Measurements from ENCODE around the gene MKNK1. TPM values are rescaled to one million over a fixed set of nuclear protein-coding genes. Genes with fewer than 3 reads are reported as not detected.

The MKNK1 gene
- total and polyA plus RNA-seq, 2 of the 8 experiments (the other 6 are each of a cell fraction or from before 2014, with no cell fraction given) = 13.9 to 21.5 TPM

- no peak overlapping the region for H3K56ac ChIP-seq (replicated peaks; ENCODE audit: insufficient read length, low read depth, low read length)
- H4K8ac ChIP-seq (ENCODE audit: extremely low read depth, insufficient read depth, low read length) = no peak overlapping the region
- POLR2A ChIA-PET (ENCODE audit: partially characterized antibody) = interaction anchor here (2.6 kb wide), 1 partner anchor 8 kb away, joined by 7 read pairs; the partner anchor contains the start of gene MKNK1
- H2BK20ac ChIP-seq (ENCODE audit: low read length) = no peak overlapping the region
- no peak overlapping the region for H3K4ac ChIP-seq (replicated peaks; ENCODE audit: insufficient read length, low read depth, low read length)
- H4K5ac ChIP-seq (ENCODE audit: insufficient read length, low read depth, low read length) = no peak overlapping the region
- no peaks in the 10 kb centered on the region for H3K9me3 ChIP-seq (ENCODE audit: insufficient read depth in 2 of 2, low read depth in 1 of 2, low read length in 1 of 2)
- H2BK15ac ChIP-seq (ENCODE audit: low read length) = no peak overlapping the region
- CTCF ChIA-PET (ENCODE audit: partially characterized antibody) = interaction anchor here (1.8 kb wide), 1 partner anchor 13 kb away, joined by 3 read pairs; no protein-coding TSS in a partner anchor
- H3K79me2 ChIP-seq (ENCODE audit: control insufficient read depth in 1 of 2, insufficient read depth in 2 of 2, low read length in 2 of 2) = no peaks in the 10 kb centered on the region
- DNase-seq (ENCODE audit: low read depth in 1 of 2, low spot score in 2 of 2) = no peak
- H2BK5ac ChIP-seq (ENCODE audit: low read depth, low read length) = no peak overlapping the region
- no peak overlapping the region for H2AFZ ChIP-seq (ENCODE audit: low read length)
- no peaks in the 10 kb centered on the region; a peak in 1 of 8 replicates for H3K36me3 ChIP-seq (ENCODE audit: control insufficient read depth in 2 of 4, insufficient read depth in 4 of 4, low read length in 3 of 4)
- FAIRE-seq = no peak
- H3K23ac ChIP-seq (ENCODE audit: insufficient read length) = no peak overlapping the region
- H3K14ac ChIP-seq (ENCODE audit: insufficient read length) = no peak overlapping the region
- no peaks in the 10 kb centered on the region; the same call in 1 of the 2 replicates for H3K23me2 ChIP-seq (ENCODE audit: low read depth, low read length)
- H3K27ac ChIP-seq (ENCODE audit: low read depth, low read length) = no peak overlapping the region
- peaks cover 3% of the 10 kb centered on the region; the same call in 1 of the 2 replicates for H3K79me1 ChIP-seq (ENCODE audit: low read depth, low read length)
- no peak overlapping the region for H4K91ac ChIP-seq (replicated peaks; ENCODE audit: insufficient read length, low read length)
- no peak overlapping the region for H2AK5ac ChIP-seq (ENCODE audit: low read depth, low read length)
- no peaks in the 10 kb centered on the region for H3K27me3 ChIP-seq (replicated peaks in 1 of 4; ENCODE audit: control insufficient read depth in 3 of 4, extremely low read depth in 1 of 4, insufficient read depth in 3 of 4, low read length in 3 of 4)
- H2BK120ac ChIP-seq (replicated peaks; ENCODE audit: low read depth, low read length) = no peak overlapping the region
- no peak overlapping the region for H3K4me2 ChIP-seq (ENCODE audit: insufficient read depth in 1 of 2, low read depth in 2 of 2, low read length in 2 of 2)
- H4K20me1 ChIP-seq (replicated peaks in 1 of 2; ENCODE audit: control insufficient read depth in 1 of 2, insufficient read depth in 2 of 2, low read length in 2 of 2) = no peaks in the 10 kb centered on the region
- H3K4me1 ChIP-seq (replicated peaks in 1 of 4; ENCODE audit: control insufficient read depth in 3 of 4, insufficient read depth in 4 of 4, low read length in 3 of 4) = no peaks in the 10 kb centered on the region
- H3K4me3 ChIP-seq (ENCODE audit: extremely low read depth in 1 of 4, insufficient read depth in 2 of 4, low read depth in 3 of 4, low read length in 4 of 4) = no peak overlapping the region
- H3K9ac ChIP-seq (replicated peaks in 1 of 4; ENCODE audit: extremely low read depth in 1 of 4, low read depth in 3 of 4, low read length in 3 of 4) = no peak overlapping the region
- no peak overlapping the region for H3K18ac ChIP-seq (ENCODE audit: extremely low read depth, low read length)
- 81% methylated on average over 3 of the region's 3 CpGs; no CpG with 5 or more reads in 1 of the 2 experiments for WGBS, 2 experiments (ENCODE audit: extremely low coverage in 1 of 2, insufficient coverage in 1 of 2, insufficient read length in 1 of 2, insufficient replicate concordance in 2 of 2, low coverage in 1 of 2, low lambda C conversion rate in 2 of 2, missing lambda C conversion rate in 1 of 2)
- H2BK12ac ChIP-seq (ENCODE audit: low read depth, low read length) = no peak overlapping the region
- TF ChIP-seq TCF12 (IDR thresholded peaks at IDR 0.05; ENCODE audit: low read depth, low read length) (no peak), ATF2 (IDR thresholded peaks at IDR 0.05; ENCODE audit: low read length) (no peak), KDM4A (IDR thresholded peaks at IDR 0.05; ENCODE audit: low read depth, low read length, severe bottlenecking) (no peak), ZNF274 (IDR thresholded peaks at IDR 0.05; ENCODE audit: borderline replicate concordance, extremely low read depth, low read length) (no peak), E2F6 (IDR thresholded peaks at IDR 0.05) (no peak), SIN3A (conservative IDR thresholded peaks at IDR 0.05 in 1 of 2, IDR thresholded peaks at IDR 0.05 in 1 of 2; ENCODE audit: low read depth in 1 of 2, low read length in 2 of 2) (no peak), HDAC6 (IDR thresholded peaks at IDR 0.05; ENCODE audit: low read depth, low read length) (no peak), GABPA (IDR thresholded peaks at IDR 0.05; ENCODE audit: borderline replicate concordance, insufficient read depth, low read length) (no peak), KDM1A (IDR thresholded peaks at IDR 0.05; ENCODE audit: borderline replicate concordance, low read length) (no peak), BACH1 (IDR thresholded peaks at IDR 0.05; ENCODE audit: low read length) (no peak), BRCA1 (IDR thresholded peaks at IDR 0.05; ENCODE audit: low read depth, low read length) (no peak), POU5F1 (IDR thresholded peaks at IDR 0.05; ENCODE audit: low read depth, low read length) (no peak)
Measured at GRCh38 chr1:46596846-46597245, 7.2 kb downstream of the MKNK1 start.

All from H1 (cell line).